GM19025 (cell line): ENCODE measurements around the gene COL23A1.

Experiments used
- ATAC-seq: cut with Tn5 transposase; IDR thresholded peaks from one replicate; pipeline ENCODE4 v1.9.1; 2021; ENCODE audit warnings: mild to moderate bottlenecking, low read depth, moderate library complexity; ENCODE audit not compliant: unreplicated experiment

COL23A1 gene

GRCh38 chr5:178227138-178227659 lies 363.0 kb downstream of the COL23A1 start:
- no peak for ATAC-seq

- no peak for ATAC-seq
These were observed 365.0 kb downstream of the COL23A1 start for GRCh38 chr5:178225174-178225573.

DNA sequence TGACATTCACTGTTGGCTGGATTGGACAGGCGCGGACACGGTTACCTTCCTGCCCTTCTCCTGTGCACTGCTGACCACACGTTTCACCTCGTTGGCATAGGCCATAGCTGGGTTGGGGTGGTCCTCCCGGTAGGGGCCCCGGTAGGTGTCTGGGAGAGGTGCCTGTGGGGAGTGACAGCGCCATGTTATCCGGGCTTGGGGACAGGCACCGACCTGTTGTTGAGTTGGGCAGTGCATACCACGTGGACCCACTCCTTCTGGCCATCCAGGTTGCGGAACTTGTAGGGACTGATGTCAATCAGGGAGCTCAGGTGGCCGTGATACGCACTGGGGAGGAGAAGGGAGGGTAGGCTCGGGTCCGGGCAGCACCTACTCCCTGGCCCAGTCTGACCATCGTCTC lies 365.8 kb downstream of the COL23A1 start:
- ATAC-seq = no peak

GRCh38 chr5:178223828-178224335 lies 366.3 kb downstream of the COL23A1 start:
- ATAC-seq = no peak

- ATAC-seq = no peak
These were observed 366.9 kb downstream of the COL23A1 start for GRCh38 chr5:178223196-178223773.

GRCh38 chr5:178222292-178222691 lies 367.9 kb downstream of the COL23A1 start:
- ATAC-seq = no peak

- ATAC-seq = no peak
These were observed 368.3 kb downstream of the COL23A1 start for GRCh38 chr5:178221853-178222252.

GRCh38 chr5:178221282-178221681 lies 368.9 kb downstream of the COL23A1 start:
- no peak for ATAC-seq

- no peak for ATAC-seq
These were observed 371.4 kb downstream of the COL23A1 start for GRCh38 chr5:178218827-178219226.

- no peak for ATAC-seq
These were observed 371.9 kb downstream of the COL23A1 start for GRCh38 chr5:178218237-178218776.

DNA sequence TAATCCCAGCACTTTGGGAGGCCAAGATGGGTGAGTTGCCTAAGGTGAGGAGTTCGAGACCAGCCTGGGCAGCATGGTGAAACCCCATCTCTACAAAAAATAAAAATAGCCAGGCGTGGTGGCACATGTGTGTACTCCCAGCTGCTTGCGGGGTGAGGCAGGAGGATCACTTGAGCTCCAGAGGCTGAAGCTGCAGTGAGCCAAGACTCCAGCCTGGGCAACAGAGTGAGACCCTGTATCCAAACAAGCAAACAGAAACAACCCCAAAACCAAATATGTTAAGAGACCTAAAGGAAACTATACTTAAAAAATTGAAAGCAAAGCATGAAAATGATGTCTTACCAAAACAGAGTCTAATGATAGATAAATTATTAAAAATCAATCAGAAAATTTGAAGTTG lies 373.4 kb downstream of the COL23A1 start:
- no peak for ATAC-seq

- no peak for ATAC-seq
These were observed 374.1 kb downstream of the COL23A1 start for GRCh38 chr5:178216088-178216534.

DNA sequence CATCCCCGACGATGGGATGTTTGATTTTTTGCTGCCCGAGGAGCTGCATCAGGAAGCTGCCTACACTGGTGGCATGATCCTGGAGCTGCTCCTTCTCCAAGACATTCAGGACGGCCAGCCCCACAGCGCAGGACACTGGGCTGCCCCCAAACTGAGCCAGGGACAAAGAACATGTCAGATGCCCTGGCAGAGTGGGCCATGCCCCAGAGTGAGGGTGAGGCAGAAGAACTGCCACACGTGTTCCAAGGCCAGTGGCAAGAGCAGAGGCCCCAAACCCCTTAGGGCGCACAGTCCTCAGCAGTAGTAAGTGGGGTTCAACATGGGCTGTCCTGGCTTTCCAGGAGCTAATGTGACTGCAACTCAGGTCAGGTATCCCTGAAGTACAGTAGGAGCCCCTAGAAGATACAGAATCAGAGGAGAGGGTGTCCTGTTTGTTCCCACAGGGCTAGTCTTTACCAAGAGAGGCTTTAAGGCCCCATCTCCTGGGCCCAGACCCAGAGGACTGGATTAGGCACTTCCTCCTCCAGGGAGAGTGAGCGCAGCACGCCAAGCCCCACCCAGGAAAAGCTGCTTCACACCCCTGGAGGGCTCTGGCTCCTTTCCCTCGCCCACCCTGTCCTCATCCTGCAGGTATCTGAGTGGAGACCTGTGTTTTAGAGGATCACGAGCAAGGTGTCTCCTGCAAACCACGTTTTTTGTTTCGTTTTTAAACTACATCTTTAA lies 374.8 kb downstream of the COL23A1 start:
- no peak for ATAC-seq

DNA sequence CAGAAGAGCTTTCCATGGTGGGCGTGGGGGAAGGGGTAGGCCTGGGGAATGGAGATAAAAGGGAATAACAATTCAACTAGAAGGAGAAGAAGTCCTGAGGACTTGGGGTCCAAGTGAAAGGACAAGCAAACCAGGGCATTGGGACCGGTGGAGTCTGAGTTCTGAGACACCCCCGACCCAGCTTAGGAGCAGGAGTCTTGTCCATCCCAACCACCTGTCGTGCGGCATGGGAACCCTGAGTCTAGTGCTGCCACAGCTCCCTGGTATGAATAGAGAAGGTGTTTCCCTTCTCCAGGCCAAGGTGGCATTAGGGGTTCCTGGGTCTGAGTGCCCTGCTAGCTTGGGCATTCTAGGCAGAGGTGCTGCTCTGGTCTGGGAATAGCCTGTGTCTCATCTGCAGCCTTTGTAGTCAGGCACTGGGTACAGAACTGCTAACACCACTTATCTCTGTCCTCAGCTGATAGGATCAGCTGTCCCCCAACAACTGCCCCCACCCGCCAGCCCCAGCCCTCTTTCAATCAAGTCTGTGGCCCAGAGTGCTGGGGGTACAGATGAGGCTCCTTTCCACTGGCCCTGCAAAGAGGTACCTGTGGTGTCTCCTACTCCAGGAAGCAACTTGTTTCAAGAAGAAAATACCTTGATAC lies 375.9 kb downstream of the COL23A1 start:
- no peak for ATAC-seq

- no peak for ATAC-seq
These were observed 376.4 kb downstream of the COL23A1 start for GRCh38 chr5:178213748-178214151.

DNA sequence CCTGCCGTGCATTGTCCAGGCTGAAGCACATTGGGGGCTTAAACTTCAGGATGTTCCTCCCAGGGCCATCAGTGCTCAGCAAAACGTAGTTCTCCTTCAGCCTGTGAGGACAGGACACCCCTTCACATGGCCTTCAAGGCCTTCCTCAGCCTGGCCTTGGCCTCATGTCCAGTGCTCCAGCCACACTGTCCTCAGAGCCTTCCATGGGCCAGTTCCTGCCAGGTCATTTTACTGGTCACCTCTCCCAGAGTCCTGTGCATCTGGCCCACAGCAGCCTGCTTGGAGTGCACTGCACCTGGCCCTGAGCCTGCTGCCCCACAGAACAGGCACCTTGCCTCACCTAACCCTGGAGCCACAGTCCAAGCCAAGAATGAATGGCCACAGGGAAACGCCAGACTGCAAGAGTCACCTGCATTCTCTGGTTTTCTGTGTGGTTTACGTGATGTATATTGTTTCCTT lies 377.2 kb downstream of the COL23A1 start:
- ATAC-seq = no peak

DNA sequence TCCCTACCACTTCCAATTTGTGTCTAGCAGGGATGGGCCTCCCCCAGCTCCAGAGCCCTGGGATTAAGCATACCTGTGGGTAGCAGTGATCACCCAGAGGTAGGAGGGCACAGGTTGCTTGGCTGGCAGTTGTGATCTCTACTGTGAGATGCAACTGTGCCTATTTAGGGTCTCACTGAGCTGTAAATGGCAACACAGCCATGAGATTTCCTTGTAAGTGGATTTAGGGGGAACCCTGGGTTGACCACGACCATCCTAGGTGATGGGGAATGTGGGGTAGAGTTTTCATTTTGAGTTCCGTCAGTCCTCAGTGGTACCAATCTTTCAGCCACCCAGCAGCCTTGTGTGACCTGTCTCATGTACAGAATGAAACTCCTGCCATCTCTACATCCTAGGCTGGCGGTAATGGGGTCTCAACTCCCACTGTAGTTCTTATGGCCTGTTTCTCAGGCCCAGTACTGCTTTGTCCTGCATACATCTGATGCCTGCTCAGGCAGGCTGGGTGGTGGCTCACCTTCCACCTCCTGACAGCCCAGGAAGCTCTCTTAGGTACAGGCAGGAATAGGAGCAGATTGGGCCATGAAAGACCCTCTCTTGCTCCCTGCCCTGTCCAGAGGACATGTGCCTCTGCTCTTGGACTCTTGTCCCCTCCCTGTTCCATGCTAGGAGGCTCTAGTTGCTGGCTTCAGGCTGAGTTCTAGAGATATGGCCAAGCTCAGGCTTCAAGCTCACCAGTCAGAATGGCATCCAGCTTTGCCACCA lies 377.8 kb downstream of the COL23A1 start:
- ATAC-seq = no peak

DNA sequence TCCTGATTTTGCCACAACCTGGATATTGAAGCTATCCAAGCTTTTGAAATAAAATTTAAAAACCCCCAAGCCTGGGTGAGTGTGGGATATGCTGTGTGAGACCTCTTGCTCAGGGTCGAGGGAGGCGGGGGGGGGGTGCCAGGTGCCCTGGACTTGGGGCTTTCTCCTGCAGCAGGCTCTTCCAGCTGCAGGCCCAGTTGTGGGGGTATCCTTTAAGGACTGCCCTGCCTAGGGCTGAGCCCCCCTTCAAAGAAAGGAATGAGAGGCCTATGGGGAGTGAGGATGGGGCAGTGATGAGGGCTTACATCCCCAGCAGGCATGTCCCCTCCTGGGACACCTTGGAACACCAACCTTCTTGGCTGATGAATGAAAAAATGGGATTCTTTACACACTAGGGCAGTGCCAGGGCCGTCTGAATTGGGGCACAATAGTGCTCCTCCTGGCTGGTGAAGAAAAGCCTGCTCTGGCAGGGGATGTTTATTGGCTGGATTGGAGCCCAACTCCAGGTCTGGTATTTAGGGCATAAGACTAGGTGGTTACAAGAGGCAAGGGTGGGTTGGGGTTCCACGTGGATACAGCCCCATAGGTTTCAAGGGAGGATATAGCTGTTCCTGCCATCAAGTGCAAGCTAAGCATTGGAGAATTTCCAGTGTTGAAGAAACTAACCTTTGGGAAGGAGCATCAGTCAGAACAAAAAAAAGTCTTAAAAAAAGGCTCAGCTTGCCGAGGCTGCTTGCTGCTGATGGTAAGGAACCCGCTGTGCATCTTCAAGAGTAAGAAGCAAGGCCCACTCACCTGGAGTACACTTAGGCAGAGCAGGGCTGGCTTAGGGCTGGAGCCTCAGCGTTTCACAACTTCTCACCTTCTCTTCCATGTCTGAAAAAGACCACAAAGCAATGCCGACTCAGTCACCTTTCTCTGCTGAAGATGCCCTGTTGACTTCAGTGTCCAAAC lies 378.8 kb downstream of the COL23A1 start:
- no peak for ATAC-seq

DNA sequence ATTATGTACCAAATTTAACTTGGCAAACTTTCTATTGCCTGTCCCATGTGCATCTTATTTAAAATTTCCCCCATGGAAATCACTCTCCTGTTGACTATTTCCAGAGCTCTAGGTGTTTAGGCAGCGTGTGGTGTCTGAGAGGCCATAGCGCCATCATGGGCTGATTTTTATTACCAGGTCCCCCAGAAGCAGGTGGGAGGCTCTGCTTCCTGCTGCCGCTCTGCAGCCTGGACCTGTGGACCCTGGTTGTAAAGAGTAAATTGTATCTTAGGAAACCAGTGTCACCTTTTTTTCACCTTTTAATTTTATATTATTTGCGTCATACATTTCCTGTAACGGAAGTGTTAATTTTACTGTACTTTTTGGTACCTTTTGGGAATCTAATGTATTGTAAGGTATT lies 379.5 kb downstream of the COL23A1 start:
- no peak for ATAC-seq
